Spleen (tissue), 11 donors: ENCODE data around the gene DUSP3. TPM values are rescaled to one million over a fixed set of nuclear protein-coding genes. Genes with fewer than 3 reads are reported as not detected.
A peak's percentile ranks its signal among the peaks of the same experiment; 100 is the strongest.

ENCODE experiments used
- DNase-seq: peaks from one replicate; pipeline ENCODE4 v3.0.0-alpha.2; 2020
- H3K27ac ChIP-seq, 8 donors: fragments of 200-600 bp; sonication (generic) in 7 of 8; 1 replicate in 4 of 8; 2 replicates in 4 of 8; pipeline versions ENCODE4 v1.5.0 to v1.8.0; 2016 to 2021; ENCODE audit warnings: inconsistent platforms in 4 of 8, mild to moderate bottlenecking in 4 of 8, moderate library complexity in 1 of 8
- H3K27me3 ChIP-seq, 7 donors: fragments of 200-600 bp; sonication (generic) in 6 of 7; replicated peaks in 1 of 7; 1 replicate in 4 of 7; 2 replicates in 3 of 7; pipeline versions ENCODE4 v1.5.0 to v1.8.0; 2016 to 2021; ENCODE audit warnings: inconsistent platforms in 3 of 7, mild to moderate bottlenecking in 1 of 7
- H3K36me3 ChIP-seq, 6 donors: fragments of 200-600 bp; sonication (generic) in 5 of 6; 1 replicate in 4 of 6; 2 replicates in 2 of 6; pipeline versions ENCODE4 v1.5.0 to v1.8.0; 2016 to 2021; ENCODE audit warnings: inconsistent platforms in 2 of 6
- H3K4me1 ChIP-seq, 6 donors: fragments of 200-600 bp; sonication (generic) in 5 of 6; 1 replicate in 3 of 6; 2 replicates in 3 of 6; pipeline versions ENCODE4 v1.5.0 to v1.8.0; 2016 to 2021; ENCODE audit warnings: inconsistent platforms in 3 of 6
- H3K4me3 ChIP-seq, 8 donors: fragments of 200-600 bp; sonication (generic) in 7 of 8; 1 replicate in 4 of 8; 2 replicates in 4 of 8; pipeline versions ENCODE4 v1.5.0 to v1.8.0; 2016 to 2021; ENCODE audit warnings: inconsistent platforms in 4 of 8, mild to moderate bottlenecking in 4 of 8, moderate library complexity in 2 of 8
- H3K9me3 ChIP-seq, 8 donors: fragments of 200-600 bp; sonication (generic) in 7 of 8; 1 replicate in 4 of 8; 2 replicates in 4 of 8; pipeline versions ENCODE4 v1.5.0 to v1.8.0; 2016 to 2021; ENCODE audit warnings: inconsistent platforms in 4 of 8
- POLR2A ChIP-seq, 3 donors: fragments of 450-650 bp; IDR thresholded peaks; one replicate each; pipeline ENCODE4 v1.5.1; 2017; ENCODE audit warnings: antibody characterized with exemption in 3 of 3, mild to moderate bottlenecking in 1 of 3
- POLR2AphosphoS5 ChIP-seq, 3 donors: sonication (generic); formaldehyde crosslinking; IDR thresholded peaks; one replicate each; pipeline ENCODE4 v1.5.1; 2017; ENCODE audit warnings: antibody characterized with exemption in 3 of 3
- WGBS, 5 donors: extraction: QIAGEN DNeasy Blood & Tissue Kit in 3 of 5; methylation state at CpG; one replicate each; pipeline versions ENCODE4 v1.1.5 to v1.1.7; 2013 to 2018; 5-methylcytosine and 5-hydroxymethylcytosine counted together
- intact Hi-C: fragments of 100-400 bp; cut with DNase I; formaldehyde crosslinking; loops from one replicate; pipeline ENCODE4 v1.15.0; 2023; ENCODE audit warnings: low total_unique reads
- polyA plus RNA-seq, 3 donors: library from polyadenylated mRNA; stranded (reverse); fragments of 200-250 nt; gene quantifications; one replicate each; pipeline ENCODE4 v1.2.1, GENCODE V29; 2013
- total RNA-seq, 7 donors: library from RNA; depleted of rRNA in 3 of 7; stranded (reverse); fragments of >200 nt in 3 of 7; fragmentation: NEBNext Ultra II Directional in 4 of 7; extraction: Animal tissue kit (Norgen Biotek cat#: 25700) in 4 of 7; gene quantifications; one replicate each; pipeline versions ENCODE4 v1.1.0 to v1.2.1, GENCODE V29; 2016 to 2021
- TF ChIP-seq, protein P1 (sequence below), 11 experiments: fragments of 200-600 bp in 7 of 11; fragments of 450-650 bp in 4 of 11; sonication (generic) in 4 of 11; IDR thresholded peaks in 8 of 11; conservative IDR thresholded peaks in 3 of 11; 1 replicate in 7 of 11; 2 replicates in 4 of 11; pipeline versions ENCODE4 v1.4.0 to v1.8.0; 2016 to 2021; ENCODE audit warnings: antibody characterized with exemption in 11 of 11, inconsistent platforms in 4 of 11, mild to moderate bottlenecking in 1 of 11
- donor health status: healthy with polysubstance abuse.
- donor health status: DM: no; HTN: no; CAD: no; lungs with moderate emphysema.
- donor health status: DM: no; HTN: no; CAD: no.
- donor health status: Bipolar disorder and iron deficiency.
- donor health status: healthy.
- donor health status: DM: no; HTN: no; CAD: no.
- donor health status: DM: yes; HTN: yes; CAD: no.

The DUSP3 gene
- total and polyA plus RNA-seq, 10 donors, result 25.7 to 96.2 (median 68.9) TPM

DNA sequence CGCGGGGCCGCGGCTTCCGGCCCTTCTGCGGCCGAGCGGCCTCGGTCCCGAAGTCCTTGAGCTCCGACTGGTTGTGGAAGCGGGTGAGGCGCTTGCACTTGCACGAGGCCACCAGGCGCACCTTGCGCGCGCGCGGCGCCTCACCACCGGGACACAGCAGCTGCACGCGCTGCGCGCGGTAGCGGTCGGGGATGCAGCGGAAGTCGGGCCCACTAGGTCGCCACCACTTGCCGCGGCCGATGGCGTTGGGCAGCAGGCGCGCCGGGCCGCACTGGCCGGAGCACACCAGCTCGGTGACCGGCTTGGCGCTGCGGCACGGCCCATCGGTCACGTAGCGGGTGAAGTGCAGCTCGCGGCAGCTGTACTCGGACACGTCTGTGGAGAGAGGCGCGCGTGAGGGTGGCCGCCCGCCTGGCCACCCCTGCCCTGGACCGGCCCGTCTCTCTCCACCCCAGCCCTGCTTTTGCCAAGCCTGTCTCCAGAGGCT, 23.3 kb downstream of the DUSP3 start:
- peak; percentile 85 for DNase-seq
- intact Hi-C loops, result no loop called here
- Histone ChIP-seq H3K36me3 (no peaks in the 10 kb centered on the region), H3K4me3 (peak overlapping the region in 5 of 8 donors; percentile 4 to 45 (median 24)), H3K27me3 (peaks cover 0 to 60% (median 18%) of the 10 kb centered on the region in 7 donors), H3K9me3 (no peaks in the 10 kb centered on the region), H3K4me1 (peaks cover 11 to 31% (median 20%) of the 10 kb centered on the region in 6 donors), H3K27ac (peak overlapping the region in 7 of 8 donors; percentile 43 to 75 (median 55))
- TF ChIP-seq, protein P1, sequence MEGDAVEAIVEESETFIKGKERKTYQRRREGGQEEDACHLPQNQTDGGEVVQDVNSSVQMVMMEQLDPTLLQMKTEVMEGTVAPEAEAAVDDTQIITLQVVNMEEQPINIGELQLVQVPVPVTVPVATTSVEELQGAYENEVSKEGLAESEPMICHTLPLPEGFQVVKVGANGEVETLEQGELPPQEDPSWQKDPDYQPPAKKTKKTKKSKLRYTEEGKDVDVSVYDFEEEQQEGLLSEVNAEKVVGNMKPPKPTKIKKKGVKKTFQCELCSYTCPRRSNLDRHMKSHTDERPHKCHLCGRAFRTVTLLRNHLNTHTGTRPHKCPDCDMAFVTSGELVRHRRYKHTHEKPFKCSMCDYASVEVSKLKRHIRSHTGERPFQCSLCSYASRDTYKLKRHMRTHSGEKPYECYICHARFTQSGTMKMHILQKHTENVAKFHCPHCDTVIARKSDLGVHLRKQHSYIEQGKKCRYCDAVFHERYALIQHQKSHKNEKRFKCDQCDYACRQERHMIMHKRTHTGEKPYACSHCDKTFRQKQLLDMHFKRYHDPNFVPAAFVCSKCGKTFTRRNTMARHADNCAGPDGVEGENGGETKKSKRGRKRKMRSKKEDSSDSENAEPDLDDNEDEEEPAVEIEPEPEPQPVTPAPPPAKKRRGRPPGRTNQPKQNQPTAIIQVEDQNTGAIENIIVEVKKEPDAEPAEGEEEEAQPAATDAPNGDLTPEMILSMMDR (IDR thresholded peaks at IDR 0.05 in 8 of 11, conservative IDR thresholded peaks at IDR 0.05 in 3 of 11), result peak in 6 of 11 experiments; percentile 10 to 45 (median 33)
- no peak for TF ChIP-seq POLR2A (IDR thresholded peaks at IDR 0.05)
- TF ChIP-seq POLR2AphosphoS5 (IDR thresholded peaks at IDR 0.05), result peak; percentile 19 to 73 (median 61)
- WGBS, 5 donors, result 0 to 11% (median 7%) methylated on average over 10 to 60 of the region's 60 CpGs

GRCh38 chr17:43754947-43755346, 23.8 kb downstream of the DUSP3 start:
- H3K4me1 ChIP-seq, result peaks cover 11 to 31% (median 19%) of the 10 kb centered on the region in 6 donors
- no peaks in the 10 kb centered on the region for H3K9me3 ChIP-seq
- intact Hi-C loops, result no loop called here
- H3K27ac ChIP-seq, result peak overlapping the region in 7 of 8 donors; percentile 43 to 75 (median 55)
- DNase-seq, result no peak
- TF ChIP-seq, protein P1 (IDR thresholded peaks at IDR 0.05 in 8 of 11, conservative IDR thresholded peaks at IDR 0.05 in 3 of 11), result no peak
- no peak for TF ChIP-seq POLR2AphosphoS5 (IDR thresholded peaks at IDR 0.05)
- TF ChIP-seq POLR2A (IDR thresholded peaks at IDR 0.05), result no peak
- H3K27me3 ChIP-seq, result peaks cover 0 to 63% (median 18%) of the 10 kb centered on the region in 7 donors
- H3K36me3 ChIP-seq, result no peaks in the 10 kb centered on the region
- WGBS, 5 donors, result 29 to 65% (median 30%) methylated on average over 10 to 21 of the region's 21 CpGs
- H3K4me3 ChIP-seq, result peak overlapping the region in 5 of 8 donors; percentile 4 to 45 (median 24)

DNA sequence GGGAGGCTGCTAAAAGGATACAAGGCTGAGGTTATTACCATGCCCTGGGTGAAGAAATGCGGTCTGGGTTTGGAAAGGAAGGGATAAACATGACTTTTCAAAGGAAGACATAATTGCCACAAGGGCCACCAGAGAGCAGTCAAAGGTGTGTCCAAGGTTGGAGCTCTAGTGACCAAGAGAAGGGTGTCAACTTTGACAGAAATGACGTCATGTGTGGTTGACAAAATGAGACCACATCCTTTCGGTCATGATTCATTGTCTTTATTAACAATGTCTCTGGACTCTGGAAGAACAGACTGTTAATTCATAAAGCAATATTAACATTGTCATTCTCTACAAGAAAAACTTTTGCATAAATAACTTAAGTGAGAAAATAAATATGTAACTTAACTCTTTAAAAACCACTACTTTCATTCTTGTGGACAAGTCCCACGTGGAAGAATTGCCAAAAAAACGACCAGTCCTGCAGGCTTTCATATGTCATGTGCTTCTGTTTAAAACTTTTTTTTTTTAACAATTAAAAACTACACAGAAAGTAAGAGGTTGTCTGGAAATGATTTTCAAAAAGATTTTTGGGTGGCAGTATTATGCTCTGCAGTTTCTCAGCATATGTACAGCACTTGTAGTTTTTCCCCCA, 25.2 kb downstream of the DUSP3 start:
- H3K27me3 ChIP-seq, result peaks cover 0 to 60% (median 18%) of the 10 kb centered on the region in 7 donors
- H3K9me3 ChIP-seq, result no peaks in the 10 kb centered on the region
- peaks cover 11 to 37% (median 20%) of the 10 kb centered on the region in 6 donors for H3K4me1 ChIP-seq
- H3K36me3 ChIP-seq, result no peaks in the 10 kb centered on the region
- TF ChIP-seq, protein P1 (IDR thresholded peaks at IDR 0.05 in 8 of 11, conservative IDR thresholded peaks at IDR 0.05 in 3 of 11), result no peak
- TF ChIP-seq POLR2A (IDR thresholded peaks at IDR 0.05), result no peak
- no peak for TF ChIP-seq POLR2AphosphoS5 (IDR thresholded peaks at IDR 0.05)
- H3K27ac ChIP-seq, result no peak overlapping the region
- intact Hi-C loops, result no loop called here
- H3K4me3 ChIP-seq, result no peak overlapping the region
- DNase-seq, result no peak
- 47 to 58% (median 56%) methylated on average over 5 of the region's 5 CpGs for WGBS, 5 donors

DNA sequence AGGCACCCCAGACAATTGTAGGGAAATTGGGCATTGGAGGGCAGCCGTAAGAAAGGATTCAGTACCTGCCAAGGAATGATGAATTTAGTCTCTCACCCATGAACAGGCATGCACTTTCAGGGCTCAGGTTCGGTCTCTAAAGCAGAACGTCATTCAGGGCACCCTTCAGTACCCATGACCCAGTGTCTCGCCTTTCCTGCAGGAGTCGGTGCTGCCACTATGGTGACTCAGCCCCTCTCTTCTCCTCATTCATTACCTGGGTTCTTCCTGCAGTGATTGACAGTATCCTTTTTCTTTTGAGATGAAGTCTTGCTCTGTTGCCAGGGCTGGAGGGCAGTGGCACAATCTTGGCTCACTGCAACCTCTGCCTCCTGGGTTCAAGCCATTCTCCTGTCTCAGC, 28.6 kb downstream of the DUSP3 start:
- no peak for DNase-seq
- peaks cover 0 to 48% (median 6%) of the 10 kb centered on the region in 7 donors for H3K27me3 ChIP-seq
- peaks cover 6 to 42% (median 25%) of the 10 kb centered on the region in 6 donors for H3K4me1 ChIP-seq
- WGBS, 5 donors, result 57 to 79% (median 70%) methylated on average over 5 of the region's 5 CpGs
- no peak for TF ChIP-seq POLR2AphosphoS5 (IDR thresholded peaks at IDR 0.05)
- no peak overlapping the region for H3K4me3 ChIP-seq
- no peaks in the 10 kb centered on the region for H3K9me3 ChIP-seq
- H3K36me3 ChIP-seq, result no peaks in the 10 kb centered on the region
- H3K27ac ChIP-seq, result no peak overlapping the region
- intact Hi-C loops, result no loop called here
